GM18873 (cell line): ENCODE measurements around the gene ELN.
"Not testable (repeated sequence)": the region's sequence is repeated elsewhere in the genome, so short reads cannot be mapped to it uniquely, and the experiment has no call there.

Experiments used
- ATAC-seq: cut with Tn5 transposase; IDR thresholded peaks from one replicate; pipeline ENCODE4 v1.9.1; 2021; ENCODE audit warnings: mild to moderate bottlenecking, moderate library complexity, moderate number of reproducible peaks; ENCODE audit not compliant: unreplicated experiment, low FRiP score

The ELN gene

DNA sequence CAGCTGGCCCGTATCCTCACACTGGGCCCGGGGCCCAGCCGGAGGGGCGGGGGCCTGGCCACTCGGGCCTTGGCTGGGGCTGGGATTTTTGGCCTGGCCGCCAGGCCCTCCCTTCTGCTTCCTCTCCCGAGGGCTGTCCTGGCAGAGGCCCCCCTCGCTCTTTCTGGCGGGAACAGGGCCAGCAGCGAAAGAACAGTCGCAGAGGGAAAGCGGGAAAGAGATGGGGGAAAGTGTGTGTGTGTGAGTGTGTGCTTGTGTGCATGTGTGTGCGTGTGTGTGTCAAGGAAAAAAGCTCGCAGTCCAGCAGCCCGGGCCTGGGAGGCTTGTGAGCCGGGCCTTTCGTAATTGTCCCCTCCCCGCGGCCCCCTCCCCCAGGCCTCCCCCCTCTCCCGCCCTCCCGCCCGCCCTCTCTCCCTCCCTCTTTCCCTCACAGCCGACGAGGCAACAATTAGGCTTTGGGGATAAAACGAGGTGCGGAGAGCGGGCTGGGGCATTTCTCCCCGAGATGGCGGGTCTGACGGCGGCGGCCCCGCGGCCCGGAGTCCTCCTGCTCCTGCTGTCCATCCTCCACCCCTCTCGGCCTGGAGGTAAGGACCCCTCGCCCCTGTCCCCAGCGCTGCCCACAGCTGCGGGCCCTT, at the start of gene ELN:
Gene ELN, plus strand, starts transcription at position 491 of the 638 bp plus-strand sequence. Its CDS starts 15 bp downstream, at position 506.
- ATAC-seq = no peak

DNA sequence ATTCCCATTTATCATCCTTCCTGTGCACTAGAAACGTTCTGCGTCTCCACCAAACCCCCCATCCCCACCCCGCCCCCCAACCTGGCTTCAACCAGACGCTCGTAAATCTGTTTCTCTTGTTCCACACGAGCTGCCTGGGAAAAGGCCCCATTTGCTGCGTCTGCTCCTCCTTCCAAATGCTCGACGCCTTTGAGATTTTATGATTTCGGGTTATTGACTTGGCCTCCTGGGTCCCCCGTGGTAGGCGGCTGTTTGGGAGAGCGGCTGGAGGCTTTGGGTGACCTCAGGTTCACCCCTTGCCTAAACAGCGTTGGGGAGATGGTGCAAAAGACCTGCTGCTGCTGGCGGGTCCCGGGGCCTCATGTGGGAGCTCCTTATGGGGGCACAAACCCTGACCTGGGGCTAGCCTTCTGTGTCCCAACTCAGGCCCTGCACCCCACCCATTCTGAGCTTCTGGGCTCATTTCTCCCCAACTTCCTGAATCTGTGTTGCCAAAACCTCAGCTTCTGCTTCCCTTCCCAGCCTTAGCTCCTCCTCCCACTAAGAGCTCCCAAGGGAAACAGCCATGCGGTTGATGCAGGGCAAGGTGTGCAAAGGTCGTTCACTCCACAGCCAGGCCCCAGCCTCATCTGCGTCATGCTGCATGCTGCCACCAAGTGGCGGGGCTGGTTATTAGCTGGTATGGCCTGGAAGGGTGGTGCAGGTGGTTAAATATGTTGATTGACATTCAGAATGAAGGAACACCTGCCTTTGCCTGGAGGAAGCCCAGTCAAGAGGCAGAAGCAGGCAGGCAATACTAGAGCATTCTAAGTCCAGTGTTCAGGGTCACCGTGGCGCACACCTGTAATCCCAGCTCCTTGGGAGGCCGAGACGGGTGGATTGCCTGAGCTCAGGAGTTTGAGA, 49.1 kb upstream of the ELN start:
- no peak for ATAC-seq

GRCh38 chr7:73979656-73980055, 48.3 kb upstream of the ELN start:
- not testable (repeated sequence) for ATAC-seq

- ATAC-seq = no peak
Measured at GRCh38 chr7:73980206-73980605, 47.8 kb upstream of the ELN start.

DNA sequence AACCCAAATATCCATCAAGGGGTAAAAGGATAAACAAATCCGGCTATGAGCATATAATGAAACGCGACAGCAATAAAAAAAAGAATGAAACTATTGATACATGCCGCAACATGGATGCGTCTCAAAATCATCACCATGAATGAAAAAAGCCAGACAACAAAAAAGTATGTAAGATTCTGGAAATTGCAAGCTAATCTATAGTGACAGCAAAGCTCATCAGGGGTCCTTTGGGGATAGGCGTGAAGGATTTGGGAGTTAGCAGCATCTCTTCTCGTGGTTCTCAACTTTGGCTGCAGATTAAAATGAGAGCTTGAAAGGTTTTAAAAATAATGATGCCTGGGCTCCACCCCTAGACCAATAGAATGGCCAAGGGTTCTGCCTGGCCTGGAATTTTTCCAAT, 46.0 kb upstream of the ELN start:
- no peak for ATAC-seq

DNA sequence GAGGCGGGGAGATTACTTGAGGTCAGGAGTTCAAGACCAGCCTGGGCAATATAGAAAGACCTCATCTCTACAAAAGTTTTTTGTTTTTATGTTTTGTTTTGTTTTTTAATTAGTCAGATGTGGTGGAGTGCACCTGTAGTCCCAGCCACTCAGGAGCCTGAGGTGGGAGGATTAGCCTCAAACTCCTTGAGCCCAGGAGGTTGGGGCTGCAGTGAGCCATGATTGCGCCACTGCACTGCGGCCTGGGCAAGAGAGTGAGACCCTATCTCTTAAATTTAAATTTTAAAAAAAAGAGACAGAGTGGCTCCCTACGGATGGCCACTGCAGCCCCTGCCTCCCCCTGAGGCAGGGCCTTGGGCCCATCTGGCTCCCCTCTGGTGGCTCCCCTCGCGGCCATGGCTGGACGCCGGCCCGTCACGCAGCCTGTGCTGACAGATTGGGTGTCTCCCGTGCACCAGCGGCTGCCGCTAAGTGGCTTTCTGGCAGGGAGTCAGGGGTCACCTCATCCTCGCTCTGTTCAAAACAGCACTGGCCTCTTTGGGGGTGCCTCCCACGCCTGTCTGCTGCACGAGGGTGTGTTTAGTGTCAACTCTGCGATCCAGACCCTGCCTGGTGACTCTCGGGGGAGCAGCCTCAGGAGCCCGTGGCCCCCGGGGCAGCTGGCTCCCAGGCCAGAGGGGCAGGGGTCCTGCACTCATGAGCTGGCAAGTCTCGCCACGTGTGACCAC, 44.4 kb upstream of the ELN start:
- ATAC-seq = no peak

DNA sequence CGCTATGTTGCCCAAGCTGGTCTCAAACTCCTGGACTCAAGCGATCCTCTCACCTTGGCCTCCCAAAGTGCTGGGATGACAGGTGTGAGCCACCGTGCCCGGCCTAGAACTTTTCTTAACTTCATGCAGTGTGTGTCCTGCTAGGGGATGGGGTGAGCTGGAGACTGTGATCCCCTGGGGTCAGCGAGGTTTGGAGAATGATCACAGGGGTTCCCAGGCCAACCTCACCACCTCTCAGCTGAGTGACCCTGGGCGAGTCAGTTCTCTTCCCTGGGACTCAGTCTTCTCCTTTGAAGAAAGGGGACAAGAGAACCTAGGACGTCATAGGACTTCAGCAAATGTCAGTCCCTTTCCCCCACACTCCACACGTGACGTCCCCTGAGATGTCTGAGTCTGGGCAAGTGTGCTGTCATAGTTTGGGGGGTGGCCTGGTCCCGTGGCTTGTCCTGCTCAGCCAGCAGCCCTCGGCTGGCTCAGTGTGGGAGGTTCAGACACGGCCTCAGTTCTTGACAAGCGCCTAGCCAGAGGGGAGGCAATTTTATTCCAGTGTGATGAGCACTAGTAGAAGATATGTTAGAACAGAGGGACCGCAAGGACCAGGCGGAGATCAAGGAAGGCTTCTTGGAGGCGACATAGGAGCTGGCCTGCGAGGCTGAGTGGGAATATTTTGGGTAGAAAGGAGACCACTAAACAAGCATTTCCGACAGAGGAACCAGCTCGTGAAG, 43.3 kb upstream of the ELN start:
- no peak for ATAC-seq

- no peak for ATAC-seq
Measured at GRCh38 chr7:73985737-73986141, 42.2 kb upstream of the ELN start.

DNA sequence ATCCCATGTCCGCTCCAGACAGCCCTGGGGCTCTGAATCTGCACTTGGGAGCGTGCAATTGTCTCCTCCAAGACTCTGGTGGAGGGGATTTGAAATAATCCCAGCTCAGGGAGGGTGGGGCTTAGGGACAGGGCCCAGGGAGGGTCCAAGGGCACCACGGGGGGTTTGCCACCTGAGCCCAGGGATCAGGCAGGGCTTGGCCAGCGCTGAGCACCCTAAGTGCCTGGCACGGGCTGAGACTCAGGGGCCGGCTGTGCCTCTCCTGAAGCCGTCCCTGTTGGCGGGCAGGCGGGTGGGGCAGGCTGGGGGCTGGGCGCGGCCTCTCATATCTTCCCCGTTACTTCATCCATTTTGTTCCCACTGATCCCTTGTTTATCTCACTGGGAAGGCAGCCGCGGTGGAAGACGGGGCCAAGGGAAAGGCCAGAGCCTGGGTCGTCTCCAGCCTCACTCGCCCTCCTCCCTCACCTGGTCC, 41.8 kb upstream of the ELN start:
- ATAC-seq = no peak

DNA sequence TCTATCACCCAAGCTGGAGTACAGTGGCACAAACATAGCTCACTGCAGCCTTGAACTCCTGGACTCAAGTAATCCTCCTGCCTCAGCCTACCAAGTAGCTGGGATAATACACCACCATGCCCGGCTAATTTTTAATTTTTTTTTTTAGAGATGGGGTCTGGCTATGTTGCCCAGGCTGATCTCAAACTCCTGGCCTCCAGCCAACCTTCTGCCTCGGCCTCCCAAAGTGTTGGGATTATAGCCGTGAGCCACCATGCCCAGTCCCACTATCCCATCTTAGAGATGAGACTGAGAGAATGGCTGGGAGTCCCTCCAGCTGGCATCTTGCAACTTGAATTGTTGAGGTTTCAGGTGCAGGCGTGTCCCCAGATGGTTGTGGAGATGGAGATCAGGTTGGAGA, 40.7 kb upstream of the ELN start:
- no peak for ATAC-seq

GRCh38 chr7:73988197-73988596, 39.8 kb upstream of the ELN start:
- no peak for ATAC-seq

DNA sequence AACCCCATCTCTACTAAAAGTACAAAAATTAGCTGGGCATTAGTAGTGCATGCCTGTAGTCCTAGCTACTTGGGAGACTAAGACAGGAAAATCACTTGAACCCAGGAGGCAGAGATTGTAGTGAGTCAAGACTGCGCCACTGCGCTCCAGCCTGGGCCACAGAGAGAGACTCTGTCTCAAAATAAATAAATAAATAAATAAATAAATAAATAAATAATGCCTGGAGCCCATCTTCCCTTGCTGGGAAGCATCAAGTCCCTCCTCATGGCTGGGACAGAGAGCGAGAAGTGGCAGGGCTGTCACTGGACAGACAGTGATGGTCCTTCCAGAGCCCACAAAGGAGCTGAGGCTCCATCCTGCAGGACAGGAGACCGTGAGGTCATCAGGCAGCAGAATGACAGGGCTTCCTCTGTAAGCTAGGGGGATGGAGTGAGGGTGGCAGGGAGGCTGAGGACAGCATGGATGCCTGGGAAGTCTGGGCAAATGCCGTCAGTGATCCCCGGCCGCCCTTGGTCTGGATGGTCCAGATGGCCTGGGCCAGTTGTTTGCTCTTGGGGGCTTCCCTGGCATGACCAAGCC, 36.4 kb upstream of the ELN start:
- no peak for ATAC-seq

GRCh38 chr7:73992101-73992562, 35.8 kb upstream of the ELN start:
- ATAC-seq = no peak

- no peak for ATAC-seq
Measured at GRCh38 chr7:73994023-73994422, 34.0 kb upstream of the ELN start.

DNA sequence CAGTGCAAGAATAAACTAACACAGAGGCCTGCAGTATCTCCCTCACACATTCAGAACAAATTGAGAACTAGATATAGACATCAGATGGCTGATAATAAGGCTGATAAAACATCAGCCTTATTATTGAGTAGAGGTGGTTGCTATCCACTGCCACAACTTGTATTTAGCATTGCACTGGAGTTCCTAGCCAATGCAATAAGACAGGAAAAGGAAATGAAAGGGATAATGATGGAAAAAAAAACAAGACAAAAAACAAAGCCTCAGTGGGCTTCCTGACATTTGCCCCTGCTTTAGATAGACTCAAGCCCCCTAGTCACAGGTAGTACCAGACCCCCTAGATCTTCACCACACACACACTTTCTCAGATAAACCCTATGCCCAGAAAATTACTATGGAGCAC, 33.2 kb upstream of the ELN start:
- ATAC-seq = no peak

DNA sequence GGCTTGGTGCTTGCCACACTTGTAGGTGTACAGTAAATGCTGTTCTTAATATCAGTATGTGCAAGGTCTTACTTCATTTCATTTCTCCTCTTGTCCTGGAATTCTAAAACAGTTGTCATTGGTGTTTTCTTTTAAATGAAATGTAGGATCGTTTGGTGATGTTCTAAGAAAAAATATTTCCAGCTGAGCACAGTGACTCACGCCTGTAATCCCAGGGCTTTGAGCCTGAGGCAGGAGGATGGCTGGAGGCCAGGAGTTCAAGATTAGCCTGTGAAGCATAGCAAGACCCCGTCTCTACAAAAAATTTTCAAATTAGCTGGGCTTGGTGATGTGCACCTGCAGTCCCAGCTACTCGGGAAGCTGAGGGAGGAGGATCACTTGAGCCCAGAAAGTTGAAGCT, 32.6 kb upstream of the ELN start:
- ATAC-seq = no peak

GRCh38 chr7:73995821-73996511, 32.0 kb upstream of the ELN start:
- no peak for ATAC-seq

GRCh38 chr7:73997056-73997455, 30.9 kb upstream of the ELN start:
- ATAC-seq = no peak

DNA sequence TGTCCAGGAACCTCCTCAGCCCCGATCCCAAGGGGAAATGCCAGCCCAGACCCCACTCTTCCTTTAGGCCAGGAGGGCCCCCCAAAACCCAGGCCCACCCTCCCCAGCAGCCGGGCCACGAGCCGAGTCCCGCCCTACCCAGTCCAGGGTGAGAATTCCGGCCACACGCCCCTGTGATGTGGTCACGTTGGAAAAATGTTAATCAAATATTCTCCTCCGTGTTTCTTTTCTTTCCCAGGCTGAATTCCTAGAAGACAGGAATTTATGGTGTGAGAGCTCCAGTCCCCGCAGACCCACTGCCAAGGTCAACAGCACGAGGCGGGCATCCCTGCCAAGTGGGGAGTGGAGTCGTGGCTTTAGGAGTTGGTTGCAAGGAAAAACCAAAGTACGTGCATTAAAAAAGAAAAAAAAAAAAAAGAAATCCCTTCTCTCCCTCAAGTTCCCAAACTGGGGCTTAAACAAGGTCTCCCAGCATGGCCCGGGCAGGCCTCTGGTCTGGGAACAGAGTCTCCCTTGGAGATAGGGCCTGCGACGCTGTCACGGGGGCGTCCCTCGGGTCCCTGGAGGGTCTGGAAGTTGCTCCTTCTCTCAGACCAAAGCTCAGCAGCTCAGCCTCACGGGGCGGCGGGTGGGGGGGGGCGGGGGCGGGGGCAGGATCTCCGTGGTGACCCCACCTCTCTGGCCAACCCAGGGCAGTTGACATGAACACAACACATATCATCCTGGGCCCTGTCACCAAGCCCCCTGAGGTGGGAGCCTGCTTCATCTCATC, 28.1 kb upstream of the ELN start:
- ATAC-seq = no peak
